ENCODE results near the gene HMCN2. TPM values are rescaled to one million over a fixed set of nuclear protein-coding genes. Genes with fewer than 3 reads are reported as not detected.

Gene HMCN2
- total RNA-seq, 1 donor from 2014 or later, result 0.06 TPM

DNA sequence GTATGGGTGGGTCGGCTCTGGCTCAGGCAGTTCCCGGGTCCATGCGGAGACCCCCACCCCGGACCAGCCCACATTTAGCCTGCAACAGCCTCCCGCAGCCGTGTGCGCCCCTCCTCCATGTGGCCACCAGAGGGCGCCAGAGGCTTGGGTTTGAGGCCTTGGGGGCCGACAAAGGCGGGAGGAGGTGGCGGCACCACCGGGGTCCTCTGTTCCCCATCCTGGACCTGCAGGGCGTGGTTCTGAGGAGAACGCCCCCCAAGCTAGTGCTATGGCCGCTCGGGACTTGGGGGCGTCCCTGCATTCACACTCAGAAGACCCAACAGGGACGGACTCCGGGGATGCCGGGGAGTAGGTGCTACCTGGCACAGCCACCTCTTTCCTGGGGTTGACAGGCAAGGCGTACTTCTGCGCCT, 195.7 kb downstream of the HMCN2 start:
- TF ChIP-seq, protein P1, sequence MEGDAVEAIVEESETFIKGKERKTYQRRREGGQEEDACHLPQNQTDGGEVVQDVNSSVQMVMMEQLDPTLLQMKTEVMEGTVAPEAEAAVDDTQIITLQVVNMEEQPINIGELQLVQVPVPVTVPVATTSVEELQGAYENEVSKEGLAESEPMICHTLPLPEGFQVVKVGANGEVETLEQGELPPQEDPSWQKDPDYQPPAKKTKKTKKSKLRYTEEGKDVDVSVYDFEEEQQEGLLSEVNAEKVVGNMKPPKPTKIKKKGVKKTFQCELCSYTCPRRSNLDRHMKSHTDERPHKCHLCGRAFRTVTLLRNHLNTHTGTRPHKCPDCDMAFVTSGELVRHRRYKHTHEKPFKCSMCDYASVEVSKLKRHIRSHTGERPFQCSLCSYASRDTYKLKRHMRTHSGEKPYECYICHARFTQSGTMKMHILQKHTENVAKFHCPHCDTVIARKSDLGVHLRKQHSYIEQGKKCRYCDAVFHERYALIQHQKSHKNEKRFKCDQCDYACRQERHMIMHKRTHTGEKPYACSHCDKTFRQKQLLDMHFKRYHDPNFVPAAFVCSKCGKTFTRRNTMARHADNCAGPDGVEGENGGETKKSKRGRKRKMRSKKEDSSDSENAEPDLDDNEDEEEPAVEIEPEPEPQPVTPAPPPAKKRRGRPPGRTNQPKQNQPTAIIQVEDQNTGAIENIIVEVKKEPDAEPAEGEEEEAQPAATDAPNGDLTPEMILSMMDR (conservative IDR thresholded peaks at IDR 0.05; ENCODE audit: low read depth, low read length), result peak; percentile 77
- H3K4me3 ChIP-seq (ENCODE audit: low read depth, low read length), result no peak overlapping the region
- no peak for DNase-seq (ENCODE audit: low read depth)

DNA sequence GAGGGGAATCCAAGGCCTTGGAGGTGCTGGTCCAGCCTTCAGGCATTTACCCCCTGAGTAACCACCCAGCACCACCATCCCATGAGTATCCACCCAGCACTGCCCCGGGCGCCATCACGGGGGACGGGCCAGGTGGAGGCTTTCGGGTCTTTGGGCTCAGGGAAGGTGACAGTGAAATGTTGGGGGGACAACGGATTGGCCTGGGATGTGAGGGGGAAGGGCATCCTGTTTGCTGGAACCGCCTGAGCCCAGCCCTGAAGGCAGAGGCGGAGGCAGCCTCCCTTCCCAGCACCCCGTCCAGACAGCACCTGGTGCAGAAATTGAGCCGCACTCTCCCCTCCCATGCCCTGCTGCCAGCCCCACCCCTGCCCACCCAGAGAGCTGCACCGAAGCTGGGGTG, 196.2 kb downstream of the HMCN2 start:
- TF ChIP-seq, protein P1 (conservative IDR thresholded peaks at IDR 0.05; ENCODE audit: low read depth, low read length), result no peak
- no peak for DNase-seq (ENCODE audit: low read depth)
- no peak overlapping the region for H3K4me3 ChIP-seq (ENCODE audit: low read depth, low read length)

DNA sequence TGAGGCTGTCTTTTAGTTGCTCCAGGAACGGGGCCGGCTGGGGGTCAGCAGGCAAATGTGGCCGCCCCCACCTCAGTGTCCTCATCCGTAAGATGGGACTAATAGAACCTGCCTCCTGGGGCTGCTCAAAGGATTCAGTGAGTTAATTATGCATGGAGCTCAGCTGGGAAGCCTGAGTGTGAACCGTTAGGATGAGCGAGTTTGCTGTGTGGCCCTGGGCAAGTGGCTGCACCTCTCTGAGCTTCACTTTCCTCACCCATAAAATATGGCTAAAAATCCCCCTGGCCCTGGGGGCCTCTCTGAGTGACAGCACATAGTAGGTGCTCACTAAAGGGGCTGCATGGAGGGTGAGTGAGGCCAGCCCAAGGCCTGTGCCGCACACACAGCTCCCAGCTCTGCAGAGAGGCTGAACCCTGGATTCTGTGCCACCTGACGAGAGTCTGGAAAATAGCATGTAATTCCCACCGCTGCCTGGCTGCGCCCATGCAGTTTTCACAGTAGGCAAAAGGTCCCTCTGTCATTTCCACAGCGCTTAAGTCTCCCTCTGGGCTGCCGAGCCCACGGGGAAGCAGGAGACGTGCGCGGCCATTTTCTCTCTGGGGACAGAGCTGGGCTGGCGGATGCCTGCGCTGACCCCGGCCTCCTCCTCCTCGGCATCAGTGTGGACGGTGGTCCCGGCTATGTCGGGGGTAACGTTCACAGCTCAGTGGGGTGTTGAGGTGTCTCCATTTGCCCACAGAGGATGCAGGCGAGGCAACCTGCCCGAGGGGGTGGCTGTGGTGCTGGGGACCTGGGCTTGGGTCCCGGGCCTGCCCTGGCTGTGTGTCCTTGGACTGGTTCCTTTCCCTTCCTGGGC, 197.4 kb downstream of the HMCN2 start:
- no peak for DNase-seq (ENCODE audit: low read depth)
- TF ChIP-seq, protein P1 (conservative IDR thresholded peaks at IDR 0.05; ENCODE audit: low read depth, low read length), result no peak
- H3K4me3 ChIP-seq (ENCODE audit: low read depth, low read length), result no peak overlapping the region

- TF ChIP-seq, protein P1 (conservative IDR thresholded peaks at IDR 0.05; ENCODE audit: low read depth, low read length), result no peak
- H3K4me3 ChIP-seq (ENCODE audit: low read depth, low read length), result no peak overlapping the region
- no peak for DNase-seq (ENCODE audit: low read depth)
Measured at GRCh38 chr9:130463763-130464745, 198.5 kb downstream of the HMCN2 start.

- no peak for DNase-seq (ENCODE audit: low read depth)
- no peak overlapping the region for H3K4me3 ChIP-seq (ENCODE audit: low read depth, low read length)
- TF ChIP-seq, protein P1 (conservative IDR thresholded peaks at IDR 0.05; ENCODE audit: low read depth, low read length), result peak; percentile 4
Measured at GRCh38 chr9:130465383-130466096, 200.0 kb downstream of the HMCN2 start.

DNA sequence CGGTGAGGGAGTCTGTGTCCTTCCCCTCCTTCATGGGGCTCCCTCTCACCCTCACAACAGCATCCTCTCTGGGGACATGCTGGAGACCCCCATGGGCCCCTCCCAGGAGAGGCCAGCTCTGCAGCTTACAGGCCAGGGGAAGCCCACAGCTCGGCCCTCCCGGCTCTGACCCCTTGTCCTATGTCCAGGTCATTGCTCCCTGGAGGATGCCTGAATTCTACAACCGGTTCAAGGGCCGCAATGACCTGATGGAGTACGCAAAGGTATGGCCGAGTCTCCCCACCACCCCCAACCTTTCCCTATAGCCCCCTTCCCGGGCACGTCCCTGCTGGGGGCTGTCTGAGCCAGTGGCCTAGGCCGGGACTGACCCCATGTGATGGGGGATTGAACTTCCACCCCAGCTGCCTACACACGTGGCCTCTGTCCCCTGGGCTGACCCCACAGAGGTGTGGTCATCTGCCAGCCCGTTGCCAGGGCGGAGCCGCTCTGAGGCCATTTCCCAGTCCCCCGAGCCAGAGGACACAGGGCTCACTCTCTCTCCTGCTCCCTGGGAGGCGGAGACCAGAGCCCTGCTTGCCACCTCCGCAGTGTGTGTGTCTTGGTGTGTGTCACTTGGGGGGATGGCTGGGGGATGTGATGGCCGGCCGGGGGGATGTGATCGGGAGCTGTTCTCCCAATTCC, 201.1 kb downstream of the HMCN2 start:
- no peak overlapping the region for H3K4me3 ChIP-seq (ENCODE audit: low read depth, low read length)
- no peak for DNase-seq (ENCODE audit: low read depth)
- TF ChIP-seq, protein P1 (conservative IDR thresholded peaks at IDR 0.05; ENCODE audit: low read depth, low read length), result no peak
